ENCODE measurements around the gene TRIO.

The TRIO gene

GRCh38 chr5:14309878-14310531, 166.9 kb downstream of the TRIO start:
- peaks cover 7 to 14% of the 10 kb centered on the region in 2 donors for H3K9me3 Mint-ChIP-seq
- no peaks in the 10 kb centered on the region for H3K27me3 Mint-ChIP-seq
- H3K4me3 Mint-ChIP-seq = no peak overlapping the region

GRCh38 chr5:14310901-14311300, 167.8 kb downstream of the TRIO start:
- H3K27me3 Mint-ChIP-seq = no peaks in the 10 kb centered on the region
- H3K9me3 Mint-ChIP-seq = peaks cover 7 to 14% of the 10 kb centered on the region in 2 donors
- H3K27ac Mint-ChIP-seq = no peak overlapping the region
- ATAC-seq = no peak
- H3K4me1 Mint-ChIP-seq = no peaks in the 10 kb centered on the region
- DNase-seq = no peak
- no peak overlapping the region for H3K4me3 Mint-ChIP-seq

More at GRCh38 chr5:14309878-14310531, 166.9 kb downstream of the TRIO start:
- no peak for ATAC-seq
- Mint-ChIP-seq H3K4me1 (no peaks in the 10 kb centered on the region), H3K27ac (no peak overlapping the region)
- no peak for DNase-seq

- Mint-ChIP-seq H3K4me3 (no peak overlapping the region), H3K4me1 (no peaks in the 10 kb centered on the region), H3K27ac (no peak overlapping the region), H3K9me3 (no peaks in the 10 kb centered on the region), H3K27me3 (no peaks in the 10 kb centered on the region)
- ATAC-seq = no peak
- no peak for DNase-seq
Observed at GRCh38 chr5:14313986-14314690, 171.0 kb downstream of the TRIO start.

GRCh38 chr5:14316471-14316870, 173.3 kb downstream of the TRIO start:
- Mint-ChIP-seq H3K4me1 (no peaks in the 10 kb centered on the region), H3K9me3 (peaks cover 0 to 9% of the 10 kb centered on the region in 2 donors), H3K27me3 (no peaks in the 10 kb centered on the region), H3K4me3 (no peak overlapping the region), H3K27ac (no peak overlapping the region)
- no peak for ATAC-seq
- DNase-seq = no peak

- ATAC-seq (no peak), DNase-seq (no peak)
- no peaks in the 10 kb centered on the region for H3K27me3 Mint-ChIP-seq
- H3K4me1 Mint-ChIP-seq = no peaks in the 10 kb centered on the region
- no peak overlapping the region for H3K27ac Mint-ChIP-seq
- H3K4me3 Mint-ChIP-seq = no peak overlapping the region
- H3K9me3 Mint-ChIP-seq = peaks cover 4 to 18% of the 10 kb centered on the region in 2 donors
Observed at GRCh38 chr5:14319102-14319501, 176.0 kb downstream of the TRIO start.

- Mint-ChIP-seq H3K27me3 (no peaks in the 10 kb centered on the region), H3K4me3 (no peak overlapping the region), H3K4me1 (no peaks in the 10 kb centered on the region), H3K9me3 (peaks cover 4 to 18% of the 10 kb centered on the region in 2 donors), H3K27ac (no peak overlapping the region)
- no peak for ATAC-seq
- no peak for DNase-seq
Observed at GRCh38 chr5:14321936-14322335, 178.8 kb downstream of the TRIO start.

- no peak overlapping the region for H3K27ac Mint-ChIP-seq
- H3K4me3 Mint-ChIP-seq = no peak overlapping the region
- no peaks in the 10 kb centered on the region for H3K27me3 Mint-ChIP-seq
- H3K4me1 Mint-ChIP-seq = no peaks in the 10 kb centered on the region
- ATAC-seq (no peak), DNase-seq (no peak)
- H3K9me3 Mint-ChIP-seq = peaks cover 4 to 18% of the 10 kb centered on the region in 2 donors
Observed at GRCh38 chr5:14322437-14323187, 179.5 kb downstream of the TRIO start.

- Mint-ChIP-seq H3K9me3 (peaks cover 4 to 18% of the 10 kb centered on the region in 2 donors), H3K4me1 (no peaks in the 10 kb centered on the region), H3K27ac (no peak overlapping the region), H3K27me3 (no peaks in the 10 kb centered on the region), H3K4me3 (no peak overlapping the region)
- ATAC-seq (no peak), DNase-seq (no peak)
Observed at GRCh38 chr5:14323466-14323865, 180.3 kb downstream of the TRIO start.

- no peaks in the 10 kb centered on the region for H3K27me3 Mint-ChIP-seq
- no peak for ATAC-seq
- H3K4me3 Mint-ChIP-seq = no peak overlapping the region
- H3K27ac Mint-ChIP-seq = peak overlapping the region in 1 of 2 donors; percentile 53
- peaks cover 4 to 18% of the 10 kb centered on the region in 2 donors for H3K9me3 Mint-ChIP-seq
- peaks cover under 1% of the 10 kb centered on the region for H3K4me1 Mint-ChIP-seq
- DNase-seq = no peak
Observed at GRCh38 chr5:14325369-14325768, 182.2 kb downstream of the TRIO start.

GRCh38 chr5:14326035-14326903, 183.1 kb downstream of the TRIO start:
- peak; percentile 49 for ATAC-seq
- DNase-seq = no peak
- peaks cover 4 to 12% of the 10 kb centered on the region in 2 donors for H3K9me3 Mint-ChIP-seq
- H3K27ac Mint-ChIP-seq = no peak overlapping the region
- peaks cover 9% of the 10 kb centered on the region for H3K4me1 Mint-ChIP-seq
- no peaks in the 10 kb centered on the region for H3K27me3 Mint-ChIP-seq
- H3K4me3 Mint-ChIP-seq = no peak overlapping the region

- Mint-ChIP-seq H3K4me1 (peaks cover 20% of the 10 kb centered on the region), H3K9me3 (no peaks in the 10 kb centered on the region), H3K27me3 (no peaks in the 10 kb centered on the region), H3K4me3 (no peak overlapping the region), H3K27ac (no peak overlapping the region)
- no peak for ATAC-seq
- DNase-seq = no peak
Observed at GRCh38 chr5:14327624-14328023, 184.5 kb downstream of the TRIO start.

- Mint-ChIP-seq H3K4me3 (no peak overlapping the region), H3K4me1 (peaks cover 20% of the 10 kb centered on the region), H3K27me3 (no peaks in the 10 kb centered on the region), H3K27ac (no peak overlapping the region), H3K9me3 (no peaks in the 10 kb centered on the region)
- no peak for DNase-seq
- no peak for ATAC-seq
Observed at GRCh38 chr5:14328144-14328543, 185.0 kb downstream of the TRIO start.

- no peak overlapping the region for H3K27ac Mint-ChIP-seq
- DNase-seq = no peak
- peaks cover 20% of the 10 kb centered on the region for H3K4me1 Mint-ChIP-seq
- H3K4me3 Mint-ChIP-seq = no peak overlapping the region
- no peaks in the 10 kb centered on the region for H3K27me3 Mint-ChIP-seq
- no peaks in the 10 kb centered on the region for H3K9me3 Mint-ChIP-seq
- no peak for ATAC-seq
Observed at GRCh38 chr5:14330291-14330690, 187.1 kb downstream of the TRIO start.

GRCh38 chr5:14330729-14331385, 187.7 kb downstream of the TRIO start:
- Mint-ChIP-seq H3K4me3 (peak overlapping the region in 1 of 2 donors; percentile 50), H3K27me3 (no peaks in the 10 kb centered on the region), H3K27ac (no peak overlapping the region), H3K4me1 (peaks cover 20% of the 10 kb centered on the region), H3K9me3 (no peaks in the 10 kb centered on the region)
- ATAC-seq = no peak
- DNase-seq = no peak

GRCh38 chr5:14331386-14331781, 188.2 kb downstream of the TRIO start:
- H3K4me1 Mint-ChIP-seq = peaks cover 20% of the 10 kb centered on the region
- DNase-seq = peak; percentile 16 to 19
- peak; percentile 93 for ATAC-seq

More at GRCh38 chr5:14331386-14331781, 188.2 kb downstream of the TRIO start:
- Mint-ChIP-seq H3K27ac (no peak overlapping the region), H3K27me3 (no peaks in the 10 kb centered on the region), H3K4me3 (no peak overlapping the region), H3K9me3 (no peaks in the 10 kb centered on the region)

Data from stimulated activated naive CD8-positive, alpha-beta T cell treated with anti-CD3 and anti-CD28 coated beads, Interleukin-15, amount 100 ng/mL, for 72 hours (primary cell).